Measurements from ENCODE around the gene ARHGAP20. TPM values are rescaled to one million over a fixed set of nuclear protein-coding genes. Genes with fewer than 3 reads are reported as not detected.

The ARHGAP20 gene
- total RNA-seq, 1 experiment from 2014 or later, result 0.04 TPM

- no peak overlapping the region for H3K23ac ChIP-seq (ENCODE audit: insufficient read length, low read depth, low read length)
- no peak overlapping the region for H3K4ac ChIP-seq (ENCODE audit: low read depth, low read length)
- H3K79me2 ChIP-seq (ENCODE audit: insufficient read depth, low read length), result no peaks in the 10 kb centered on the region
- no peaks in the 10 kb centered on the region for H3K36me3 Mint-ChIP-seq (ENCODE audit: insufficient read depth in 1 of 3, low read depth in 3 of 3)
- H3K18ac ChIP-seq (ENCODE audit: insufficient read length, low read depth, low read length), result no peak overlapping the region
- no peak overlapping the region for H2BK20ac ChIP-seq (ENCODE audit: low read depth, low read length, poor library complexity, severe bottlenecking)
- no peaks in the 10 kb centered on the region for H3K4me1 ChIP-seq (ENCODE audit: insufficient read depth, low read length)
- no peak overlapping the region for H3K27ac Mint-ChIP-seq
- DNase-seq, result no peak
- H3K9ac ChIP-seq (ENCODE audit: extremely low read depth, insufficient read length, low read length), result no peak overlapping the region
- no peak overlapping the region for H4K91ac ChIP-seq (ENCODE audit: insufficient read length, low read depth, low read length)
- H3K23me2 ChIP-seq (ENCODE audit: insufficient read length, low read depth, low read length, poor library complexity, severe bottlenecking), result no peaks in the 10 kb centered on the region
- H2AFZ ChIP-seq (ENCODE audit: low read length), result no peak overlapping the region
- H3T11ph ChIP-seq (ENCODE audit: low read length), result no peak overlapping the region
- no peaks in the 10 kb centered on the region for H3K4me1 Mint-ChIP-seq
- no peak overlapping the region for H3K56ac ChIP-seq (ENCODE audit: insufficient read length, low read depth, low read length)
- no peak overlapping the region for H2BK5ac ChIP-seq (ENCODE audit: insufficient read length, low read length)
- no peak overlapping the region for H3K14ac ChIP-seq (ENCODE audit: insufficient read depth, low read length)
- H3K79me1 ChIP-seq (ENCODE audit: insufficient read depth, low read depth, low read length, poor library complexity, severe bottlenecking), result no peaks in the 10 kb centered on the region
- H4K8ac ChIP-seq (replicated peaks; ENCODE audit: insufficient read length, low read depth, low read length), result no peak overlapping the region
- no peak overlapping the region for H2BK15ac ChIP-seq (ENCODE audit: low read depth, low read length)
- WGBS (ENCODE audit: extremely low coverage, insufficient read length, low lambda C conversion rate), result no CpG with 5 or more reads among the region's 1 CpG
- no peak overlapping the region for H2AK5ac ChIP-seq (ENCODE audit: insufficient read length, low read length)
- H4K5ac ChIP-seq (ENCODE audit: insufficient read length, low read depth, low read length), result no peak overlapping the region
- H3K27me3 ChIP-seq (ENCODE audit: insufficient read depth, low read length), result no peaks in the 10 kb centered on the region
- H3K4me3 Mint-ChIP-seq, result no peak overlapping the region
- H2BK120ac ChIP-seq (ENCODE audit: low read depth, low read length, poor library complexity, severe bottlenecking), result no peak overlapping the region
- no peak overlapping the region for H3K4me2 ChIP-seq (ENCODE audit: insufficient read depth, insufficient read length, low read length)
- no peaks in the 10 kb centered on the region for H3K9me3 ChIP-seq (ENCODE audit: control insufficient read depth, low read depth, low read length)
- no peak overlapping the region for H2BK12ac ChIP-seq (ENCODE audit: insufficient read length, low read depth, low read length)
- no peak overlapping the region for H3K27ac ChIP-seq (ENCODE audit: insufficient read length, low read depth, low read length)
- H3K9me3 Mint-ChIP-seq, result no peaks in the 10 kb centered on the region
- H4K20me1 ChIP-seq (ENCODE audit: control insufficient read depth, insufficient read depth, insufficient read length), result no peaks in the 10 kb centered on the region
- no peak for TF ChIP-seq CTCF (conservative IDR thresholded peaks at IDR 0.05)
- no peaks in the 10 kb centered on the region for H3K27me3 Mint-ChIP-seq (ENCODE audit: low read depth)
Measured at GRCh38 chr11:110587129-110587528, 125.1 kb downstream of the ARHGAP20 start.

Data from H9 (cell line).